HFFc6 (cell line): ENCODE measurements around the gene NATD1. TPM values are rescaled to one million over a fixed set of nuclear protein-coding genes. Genes with fewer than 3 reads are reported as not detected.

Experiments used
- DNase-seq: peaks from one replicate; pipeline ENCODE4 v3.0.0-alpha.2; 2018
- H3K27ac Mint-ChIP-seq: 2 replicates; pipeline ENCODE4 v1.8.0; 2020; ENCODE audit warnings: mild to moderate bottlenecking, mixed read lengths
- H3K27me3 Mint-ChIP-seq: 2 replicates; pipeline ENCODE4 v1.8.0; 2021; ENCODE audit warnings: mild to moderate bottlenecking, moderate library complexity, mixed read lengths; ENCODE audit not compliant: insufficient read depth
- H3K36me3 Mint-ChIP-seq: 2 replicates; pipeline ENCODE4 v1.8.0; 2021; ENCODE audit warnings: low read depth, mixed read lengths
- H3K4me1 Mint-ChIP-seq: 2 replicates; pipeline ENCODE4 v1.8.0; 2020; ENCODE audit warnings: low read depth, mixed read lengths
- H3K4me3 Mint-ChIP-seq: 2 replicates; pipeline ENCODE4 v1.8.0; 2020; ENCODE audit warnings: mild to moderate bottlenecking, moderate library complexity, mixed read lengths
- H3K9me3 Mint-ChIP-seq: 2 replicates; pipeline ENCODE4 v1.8.0; 2020; ENCODE audit warnings: mild to moderate bottlenecking, mixed read lengths
- total RNA-seq, 6 experiments: library from RNA; stranded (reverse); fragmentation: NEBNext Ultra II Directional; extraction: Animal tissue kit (Norgen Biotek cat#: 25700); gene quantifications; 2 replicates in 1 of 6; 3 replicates in 5 of 6; pipeline ENCODE4 v1.2.3, GENCODE V29; 2021
- TF ChIP-seq, protein P1 (sequence below): fragments of 200-600 bp; sonication (generic); IDR thresholded peaks from 2 replicates; pipeline ENCODE4 v1.5.0; 2021; ENCODE audit warnings: antibody characterized with exemption, mild to moderate bottlenecking

Gene NATD1
- total RNA-seq, 6 experiments from 2014 or later = 3.7 to 7.9 (median 4.1) TPM

DNA sequence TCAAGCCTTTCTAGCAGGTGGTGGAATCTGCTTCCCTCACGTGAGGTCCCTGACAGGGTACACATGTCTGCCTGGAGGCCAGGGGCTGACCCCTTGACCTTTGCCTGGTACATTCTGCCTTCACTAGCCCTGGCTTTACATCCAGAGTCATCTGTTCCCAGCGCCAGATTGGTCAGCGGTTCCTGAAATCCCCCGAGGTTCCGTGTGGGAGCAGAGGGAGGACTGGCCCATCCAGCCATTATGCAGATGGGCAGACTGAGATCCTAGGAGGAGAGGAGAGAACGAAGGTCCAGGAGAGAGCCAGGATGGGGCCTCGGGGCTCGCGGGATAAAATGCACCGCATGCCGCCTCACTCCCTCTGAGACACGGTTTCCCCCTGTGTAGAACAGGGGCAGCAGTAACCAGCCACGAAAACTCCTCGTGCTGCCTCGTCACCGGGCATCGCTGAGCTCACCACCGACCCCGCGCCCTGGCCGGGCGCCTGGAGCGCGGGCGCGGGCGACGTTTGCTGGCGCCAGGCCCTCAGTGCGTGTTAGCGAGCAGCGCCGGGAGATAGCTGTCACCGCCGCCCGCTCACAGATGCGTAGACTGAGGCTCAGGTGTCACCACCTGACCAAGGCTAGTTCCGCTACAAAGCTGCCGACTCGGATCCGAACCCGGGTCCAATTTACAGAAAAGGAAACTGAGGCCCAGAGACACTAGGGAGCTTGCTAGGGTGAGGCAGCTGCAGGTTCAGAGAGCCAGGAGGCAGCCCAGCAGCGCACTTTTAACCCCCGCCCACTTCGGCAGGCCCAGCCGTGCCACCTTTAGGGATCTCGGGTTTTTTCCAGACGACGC lies 30.5 kb upstream of the NATD1 start:
- peak; percentile 62 for DNase-seq
- TF ChIP-seq, protein P1, sequence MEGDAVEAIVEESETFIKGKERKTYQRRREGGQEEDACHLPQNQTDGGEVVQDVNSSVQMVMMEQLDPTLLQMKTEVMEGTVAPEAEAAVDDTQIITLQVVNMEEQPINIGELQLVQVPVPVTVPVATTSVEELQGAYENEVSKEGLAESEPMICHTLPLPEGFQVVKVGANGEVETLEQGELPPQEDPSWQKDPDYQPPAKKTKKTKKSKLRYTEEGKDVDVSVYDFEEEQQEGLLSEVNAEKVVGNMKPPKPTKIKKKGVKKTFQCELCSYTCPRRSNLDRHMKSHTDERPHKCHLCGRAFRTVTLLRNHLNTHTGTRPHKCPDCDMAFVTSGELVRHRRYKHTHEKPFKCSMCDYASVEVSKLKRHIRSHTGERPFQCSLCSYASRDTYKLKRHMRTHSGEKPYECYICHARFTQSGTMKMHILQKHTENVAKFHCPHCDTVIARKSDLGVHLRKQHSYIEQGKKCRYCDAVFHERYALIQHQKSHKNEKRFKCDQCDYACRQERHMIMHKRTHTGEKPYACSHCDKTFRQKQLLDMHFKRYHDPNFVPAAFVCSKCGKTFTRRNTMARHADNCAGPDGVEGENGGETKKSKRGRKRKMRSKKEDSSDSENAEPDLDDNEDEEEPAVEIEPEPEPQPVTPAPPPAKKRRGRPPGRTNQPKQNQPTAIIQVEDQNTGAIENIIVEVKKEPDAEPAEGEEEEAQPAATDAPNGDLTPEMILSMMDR = no peak
- Mint-ChIP-seq H3K27ac (peak overlapping the region; percentile 97), H3K4me3 (peak overlapping the region; percentile 100), H3K27me3 (peaks cover 12% of the 10 kb centered on the region), H3K9me3 (no peaks in the 10 kb centered on the region), H3K4me1 (peaks cover 68% of the 10 kb centered on the region), H3K36me3 (peaks cover 27% of the 10 kb centered on the region)

DNA sequence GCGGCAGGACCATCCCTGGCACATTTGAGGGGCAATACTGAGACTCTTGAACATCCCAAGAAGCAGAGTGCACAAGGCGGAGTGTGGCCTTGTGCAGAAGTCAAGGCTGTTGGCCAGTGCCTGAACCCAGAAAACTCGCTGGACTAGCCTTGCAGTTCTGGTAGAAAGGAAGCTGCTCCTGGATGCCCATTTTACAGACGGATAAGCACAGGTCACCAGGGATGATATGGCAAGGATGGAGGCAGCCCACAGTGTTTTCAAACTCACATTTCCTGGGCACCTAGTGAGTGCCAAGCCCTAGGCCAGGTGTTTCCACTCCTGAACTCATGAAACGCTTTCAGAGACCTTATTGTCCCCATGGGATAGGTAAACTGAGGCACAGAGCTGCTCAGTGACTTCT lies 29.6 kb upstream of the NATD1 start:
- Mint-ChIP-seq H3K4me3 (peak overlapping the region; percentile 79; the same call in 1 of the 2 replicates), H3K36me3 (peaks cover 27% of the 10 kb centered on the region), H3K9me3 (no peaks in the 10 kb centered on the region), H3K4me1 (peaks cover 64% of the 10 kb centered on the region), H3K27ac (peak overlapping the region; percentile 97), H3K27me3 (peaks cover 12% of the 10 kb centered on the region)
- DNase-seq = no peak
- TF ChIP-seq, protein P1 = no peak

- Mint-ChIP-seq H3K36me3 (peaks cover 22% of the 10 kb centered on the region), H3K4me1 (peaks cover 58% of the 10 kb centered on the region), H3K9me3 (no peaks in the 10 kb centered on the region), H3K27ac (peak overlapping the region; percentile 97), H3K4me3 (peak overlapping the region; percentile 79), H3K27me3 (peaks cover 9% of the 10 kb centered on the region)
- DNase-seq = peak; percentile 98
- TF ChIP-seq, protein P1 = no peak
Observed at GRCh38 chr17:21282231-21282630, 29.0 kb upstream of the NATD1 start.

DNA sequence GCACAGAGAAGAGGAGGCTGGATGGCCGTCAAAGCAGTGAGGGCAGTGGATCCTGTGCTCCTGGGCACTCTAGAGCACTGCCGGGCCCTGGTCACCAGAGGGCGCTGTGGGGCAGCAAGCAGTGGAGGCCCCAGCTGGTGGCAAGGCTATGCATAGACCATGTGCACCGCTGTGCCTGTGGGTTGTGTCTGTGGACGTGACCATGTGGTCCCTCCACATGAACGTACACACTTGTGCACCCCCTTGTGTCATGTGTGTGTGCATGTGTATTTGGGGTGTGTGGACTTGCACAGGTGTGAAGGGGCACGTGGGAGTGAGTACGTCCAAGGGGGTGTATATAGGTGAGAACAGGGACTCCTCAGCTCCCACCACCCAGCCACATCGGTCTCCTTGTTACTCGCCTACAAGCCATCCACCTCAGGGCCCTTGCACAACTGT lies 26.9 kb upstream of the NATD1 start:
- Mint-ChIP-seq H3K36me3 (peaks cover under 1% of the 10 kb centered on the region), H3K27me3 (peaks cover 2% of the 10 kb centered on the region), H3K4me1 (peaks cover 58% of the 10 kb centered on the region), H3K4me3 (no peak overlapping the region), H3K9me3 (no peaks in the 10 kb centered on the region), H3K27ac (peak overlapping the region; percentile 42)
- DNase-seq = peak; percentile 78
- TF ChIP-seq, protein P1 = peak; percentile 99

GRCh38 chr17:21279582-21279981 lies 26.4 kb upstream of the NATD1 start:
- Mint-ChIP-seq H3K4me1 (peaks cover 63% of the 10 kb centered on the region), H3K36me3 (no peaks in the 10 kb centered on the region), H3K27ac (no peak overlapping the region; the same call in 1 of the 2 replicates), H3K9me3 (no peaks in the 10 kb centered on the region), H3K27me3 (peaks cover 2% of the 10 kb centered on the region), H3K4me3 (no peak overlapping the region)
- no peak for DNase-seq
- TF ChIP-seq, protein P1 = no peak
